Keratinocyte (primary cell): Measurements from ENCODE around the gene ARID1B.

ENCODE experiments used
- CTCF ChIP-seq, 3 experiments: IDR thresholded peaks in 1 of 3; conservative IDR thresholded peaks in 1 of 3; optimal IDR thresholded peaks in 1 of 3; 2 replicates in 2 of 3; 3 replicates in 1 of 3; pipeline versions ENCODE3 to v1.5.1; 2011; ENCODE audit warnings: low read length in 3 of 3, mild to moderate bottlenecking in 3 of 3, moderate library complexity in 2 of 3, control low read depth in 1 of 3, inconsistent platforms in 1 of 3; ENCODE audit not compliant: insufficient read depth in 2 of 3; ENCODE audit errors: extremely low read depth in 1 of 3
- EZH2 ChIP-seq: IDR thresholded peaks from one replicate; pipeline ENCODE4 v1.6.1; 2012; ENCODE audit warnings: inconsistent platforms, mild to moderate bottlenecking, low read length, moderate library complexity

- TF ChIP-seq CTCF (optimal IDR thresholded peaks at IDR 0.05 in 1 of 3, IDR thresholded peaks at IDR 0.05 in 1 of 3, conservative IDR thresholded peaks at IDR 0.05 in 1 of 3; ENCODE audit: extremely low read depth in 1 of 3, insufficient read depth in 2 of 3, low read length in 3 of 3) (no peak), EZH2 (no peak)
Observed at GRCh38 chr6:156782691-156783320, 5.6 kb downstream of the ARID1B start.
